HepG2 (cell line): ENCODE data around the gene COL25A1. TPM values are rescaled to one million over a fixed set of nuclear protein-coding genes. Genes with fewer than 3 reads are reported as not detected.

Experiments used
- ATAC-seq: fragments of 200-7000 bp; cut with Tn5 transposase; 3 replicates; pipeline ENCODE4 v1.9.1; 2020; ENCODE audit warnings: mild to moderate bottlenecking, moderate library complexity
- BruUV-seq: library from RNA; stranded (reverse); fragments of 400-500 nt; replicated peaks from 2 replicates; lab custom pipeline; 2021; lab: Mats Ljungman, UMichigan
- CTCF ChIA-PET: fragments of 300-600 bp; formaldehyde crosslinking; extraction: SDS; loops from one replicate; lab custom pipeline; 2021; ENCODE audit warnings: low total read pairs, inconsistent platforms, low intra/inter-chr PET ratio; lab: Yijun Ruan, JAX
- POLR2A ChIA-PET: fragments of 350-600 bp; sonication (Branson Sonifier 250); formaldehyde crosslinking; loops from one replicate; lab custom pipeline; 2020; ENCODE audit warnings: antibody characterized with exemption, inconsistent platforms; lab: Yijun Ruan, JAX
- DNase-seq: peaks from one replicate; pipeline ENCODE4 v3.0.0-alpha.2; 2015; ENCODE audit warnings: low spot score
- FAIRE-seq: peaks from 3 replicates; lab custom pipeline; 2011; peaks lifted over from hg19 to GRCh38; lab: Jason Lieb, UNC
- H2AFZ ChIP-seq: one replicate; pipeline ENCODE4 v1.6.1; 2011; ENCODE audit warnings: low read length, inconsistent platforms
- H3K27ac ChIP-seq: fragments of 300-600 bp; 3 replicates; pipeline ENCODE4 v1.8.0; 2011; ENCODE audit warnings: mixed run types, mild to moderate bottlenecking, mixed read lengths, low read length, inconsistent platforms; ENCODE audit not compliant: insufficient read depth; ENCODE audit errors: extremely low read length
- H3K27me3 ChIP-seq, 2 experiments: fragments of 200-600 bp in 1 of 2; 2 replicates in 1 of 2; 3 replicates in 1 of 2; pipeline versions ENCODE4 v1.6.0 to v1.8.0; 2011; ENCODE audit warnings: low read length in 2 of 2, mild to moderate bottlenecking in 2 of 2, moderate library complexity in 2 of 2, inconsistent platforms in 1 of 2; ENCODE audit not compliant: insufficient read depth in 2 of 2, control insufficient read depth in 1 of 2
- H3K36me3 ChIP-seq, 2 experiments: fragments of 200-600 bp in 1 of 2; replicated peaks in 1 of 2; 2 replicates in 1 of 2; 3 replicates in 1 of 2; pipeline versions ENCODE4 v1.5.1 to v1.8.0; 2011; ENCODE audit warnings: low read length in 2 of 2, inconsistent platforms in 1 of 2; ENCODE audit not compliant: insufficient read depth in 2 of 2, control insufficient read depth in 1 of 2
- H3K4me1 ChIP-seq: 2 replicates; pipeline ENCODE4 v1.5.1; 2012; ENCODE audit warnings: low read length, inconsistent platforms; ENCODE audit not compliant: insufficient read depth
- H3K4me2 ChIP-seq: 2 replicates; pipeline ENCODE4 v1.6.0; 2011; ENCODE audit warnings: low read depth, low read length, inconsistent platforms
- H3K4me3 ChIP-seq, 3 experiments: fragments of 200-600 bp in 1 of 3; sonication (generic), shearing (Covaris generic) in 1 of 3; replicated peaks in 1 of 3; 2 replicates each; pipeline ENCODE4 v1.5.1; 2011 to 2016; ENCODE audit warnings: low read length in 3 of 3, inconsistent platforms in 2 of 3, low read depth in 2 of 3, mild to moderate bottlenecking in 2 of 3, control low read depth in 1 of 3, mixed read lengths in 1 of 3; ENCODE audit not compliant: insufficient read depth in 1 of 3
- H3K79me2 ChIP-seq: one replicate; pipeline ENCODE4 v1.6.1; 2011; ENCODE audit warnings: low read length, inconsistent platforms; ENCODE audit not compliant: insufficient read depth
- H3K9ac ChIP-seq: 2 replicates; pipeline ENCODE4 v1.6.0; 2011; ENCODE audit warnings: mild to moderate bottlenecking, low read depth, low read length, inconsistent platforms; ENCODE audit not compliant: insufficient read depth
- H3K9me3 ChIP-seq: 2 replicates; pipeline ENCODE4 v1.5.1; 2012; ENCODE audit warnings: mild to moderate bottlenecking, low read length
- H4K20me1 ChIP-seq: 2 replicates; pipeline ENCODE4 v1.6.0; 2011; ENCODE audit warnings: inconsistent platforms, mild to moderate bottlenecking, low read length, moderate library complexity; ENCODE audit not compliant: insufficient read depth
- ARHGAP35 ChIP-seq: sonication (generic); formaldehyde crosslinking; IDR thresholded peaks from 2 replicates; pipeline ENCODE4 v1.9.0; 2022; ENCODE audit warnings: mild to moderate bottlenecking, inconsistent platforms, moderate library complexity, missing genetic modification reagents, borderline replicate concordance
- CCDC6 ChIP-seq: sonication (generic); formaldehyde crosslinking; IDR thresholded peaks from 2 replicates; pipeline ENCODE4 v1.8.1; 2022; ENCODE audit warnings: mild to moderate bottlenecking, missing genetic modification reagents, moderate library complexity
- DNMT1 ChIP-seq: sonication (generic); formaldehyde crosslinking; IDR thresholded peaks from 2 replicates; pipeline ENCODE4 v1.5.1; 2020; ENCODE audit warnings: mild to moderate bottlenecking, missing genetic modification reagents
- FOSL2 ChIP-seq: sonication (generic); formaldehyde crosslinking; IDR thresholded peaks from 2 replicates; pipeline ENCODE4 v1.4.0; 2020; ENCODE audit warnings: missing genetic modification reagents
- FOXP1 ChIP-seq, 2 experiments: fragments of 450-650 bp in 1 of 2; IDR thresholded peaks; 2 replicates each; pipeline ENCODE4 v1.6.1; 2017 to 2018; ENCODE audit warnings: antibody characterized with exemption in 1 of 2
- HNRNPLL ChIP-seq: fragments of 200-400 bp; formaldehyde crosslinking; IDR thresholded peaks from 2 replicates; pipeline ENCODE4 v1.6.1; 2017; ENCODE audit warnings: mild to moderate bottlenecking, low read depth, low read length; ENCODE audit not compliant: poor library complexity, severe bottlenecking
- HOXD1 ChIP-seq: sonication (generic); formaldehyde crosslinking; IDR thresholded peaks from 2 replicates; pipeline ENCODE4 v1.5.0; 2020; ENCODE audit warnings: missing genetic modification reagents
- IRF2 ChIP-seq: IDR thresholded peaks from 2 replicates; pipeline ENCODE4 v1.6.1; 2018; ENCODE audit warnings: missing genetic modification reagents, missing compliant biosample characterization
- KAT8 ChIP-seq: IDR thresholded peaks from 2 replicates; pipeline ENCODE4 v1.6.1; 2016; ENCODE audit warnings: missing genetic modification reagents, missing compliant biosample characterization
- MAF1 ChIP-seq: sonication (generic); formaldehyde crosslinking; IDR thresholded peaks from 2 replicates; pipeline ENCODE4 v1.5.0; 2020; ENCODE audit warnings: missing genetic modification reagents, borderline replicate concordance
- MAFG ChIP-seq: sonication (generic); formaldehyde crosslinking; IDR thresholded peaks from 2 replicates; pipeline ENCODE4 v1.5.1; 2020; ENCODE audit warnings: mild to moderate bottlenecking, missing genetic modification reagents
- ZFY ChIP-seq: sonication (generic); formaldehyde crosslinking; IDR thresholded peaks from 2 replicates; pipeline ENCODE4 v1.4.0; 2020; ENCODE audit warnings: missing genetic modification reagents
- ZMYM3 ChIP-seq: sonication (generic); formaldehyde crosslinking; IDR thresholded peaks from 2 replicates; pipeline ENCODE4 v1.5.1; 2020; ENCODE audit warnings: mild to moderate bottlenecking, missing genetic modification reagents
- ZNF20 ChIP-seq: sonication (generic); formaldehyde crosslinking; IDR thresholded peaks from 2 replicates; pipeline ENCODE4 v1.4.0; 2020; ENCODE audit warnings: mild to moderate bottlenecking, moderate library complexity, missing genetic modification reagents
- ZNF329 ChIP-seq: sonication (generic); formaldehyde crosslinking; IDR thresholded peaks from 2 replicates; pipeline ENCODE4 v1.9.0; 2021; ENCODE audit warnings: low read depth, mild to moderate bottlenecking, missing genetic modification reagents
- ZNF343 ChIP-seq: sonication (generic); formaldehyde crosslinking; IDR thresholded peaks from 2 replicates; pipeline ENCODE4 v1.4.0; 2020; ENCODE audit warnings: mild to moderate bottlenecking, missing genetic modification reagents
- ZNF543 ChIP-seq: sonication (generic); formaldehyde crosslinking; IDR thresholded peaks from 2 replicates; pipeline ENCODE4 v1.4.0; 2020; ENCODE audit warnings: mild to moderate bottlenecking, missing genetic modification reagents
- ZNF792 ChIP-seq: IDR thresholded peaks from 2 replicates; pipeline ENCODE4 v1.6.1; 2016
- WGBS: methylation state at CpG from one replicate; pipeline ENCODE4 v1.1.6; 2017; ENCODE audit warnings: low lambda C conversion rate; 5-methylcytosine and 5-hydroxymethylcytosine counted together
- in situ Hi-C: cut with HindIII; loops from 2 replicates; pipeline ENCODE4 v1.10.0; 2017; ENCODE audit warnings: low pct_unique_long_range_greater_than_20kb; ENCODE audit not compliant: extremely low pct_ligation_motif_present
- intact Hi-C: fragments of 100-400 bp; cut with micrococcal nuclease; formaldehyde crosslinking; loops from one replicate; pipeline ENCODE4 v1.10.0; 2022; ENCODE audit not compliant: unreplicated experiment
- polyA plus RNA-seq, 8 experiments: library from polyadenylated mRNA; depleted of rRNA in 3 of 8; stranded (reverse) in 7 of 8; unstranded in 1 of 8; fragments of >200 nt; fragmentation: Illumina TruSeq in 4 of 8; extraction: Trizol in 4 of 8; gene quantifications; 2 replicates each; pipeline versions ENCODE4 v1.2.1 to v1.2.3, GENCODE V29; 2011 to 2016; ENCODE audit warnings: low read depth in 4 of 8, missing spikeins in 1 of 8, mixed read lengths in 1 of 8; ENCODE audit not compliant: insufficient read depth in 1 of 8
- total RNA-seq, 5 experiments: library from RNA; depleted of rRNA; stranded (reverse); fragments of >200 nt; fragmentation: Illumina TruSeq; extraction: Trizol; gene quantifications; 2 replicates each; pipeline ENCODE4 v1.2.3, GENCODE V29; 2016; ENCODE audit warnings: low read depth in 1 of 5
- TF ChIP-seq, protein P1 (sequence below): sonication (generic); formaldehyde crosslinking; conservative IDR thresholded peaks from 2 replicates; pipeline ENCODE4 v1.4.0; 2020; ENCODE audit warnings: missing genetic modification reagents
- TF ChIP-seq, protein P2 (sequence below): sonication (generic); formaldehyde crosslinking; IDR thresholded peaks from 2 replicates; pipeline ENCODE4 v1.4.0; 2020; ENCODE audit warnings: low read depth, mild to moderate bottlenecking, missing genetic modification reagents

Gene COL25A1
- total and polyA plus RNA-seq, 2 of the 13 experiments (the other 11 are each of a cell fraction or from before 2014, with no cell fraction given), result not detected

DNA sequence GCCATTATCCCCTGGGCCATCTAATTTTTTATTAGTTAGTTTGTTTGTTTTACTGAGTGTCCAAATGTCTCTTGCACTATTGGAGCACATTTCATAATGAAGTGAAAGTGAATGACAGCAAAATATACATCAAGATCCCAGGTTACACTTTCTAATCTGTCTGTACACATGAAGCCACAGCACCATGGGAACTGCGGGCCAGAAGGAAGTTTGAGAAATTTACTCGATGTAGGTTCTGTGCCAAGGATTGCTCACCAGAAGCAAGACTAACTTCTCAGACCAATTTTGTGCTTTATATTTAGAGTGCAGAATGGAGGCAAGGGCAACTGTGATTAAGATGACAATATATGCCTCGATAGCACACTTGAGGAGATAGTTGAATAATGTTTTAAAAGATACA is 258.0 kb downstream of the COL25A1 start:
- 34% methylated on average over 3 of the region's 3 CpGs for WGBS
- no TSS peak for BruUV-seq
- TF ChIP-seq, protein P1, sequence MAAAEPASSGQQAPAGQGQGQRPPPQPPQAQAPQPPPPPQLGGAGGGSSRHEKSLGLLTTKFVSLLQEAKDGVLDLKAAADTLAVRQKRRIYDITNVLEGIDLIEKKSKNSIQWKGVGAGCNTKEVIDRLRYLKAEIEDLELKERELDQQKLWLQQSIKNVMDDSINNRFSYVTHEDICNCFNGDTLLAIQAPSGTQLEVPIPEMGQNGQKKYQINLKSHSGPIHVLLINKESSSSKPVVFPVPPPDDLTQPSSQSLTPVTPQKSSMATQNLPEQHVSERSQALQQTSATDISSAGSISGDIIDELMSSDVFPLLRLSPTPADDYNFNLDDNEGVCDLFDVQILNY (CRISPR knock-in tag), result no peak
- TF ChIP-seq ZNF20 (CRISPR knock-in tag), result no peak
- no peak for TF ChIP-seq ARHGAP35 (CRISPR knock-in tag)
- no peak for TF ChIP-seq HOXD1 (CRISPR knock-in tag)
- TF ChIP-seq CCDC6 (CRISPR knock-in tag), result no peak
- no peak for TF ChIP-seq KAT8 (CRISPR knock-in tag)
- TF ChIP-seq IRF2 (CRISPR knock-in tag), result no peak
- TF ChIP-seq ZNF543 (CRISPR knock-in tag), result no peak
- no peak for TF ChIP-seq ZNF792
- TF ChIP-seq, protein P2, sequence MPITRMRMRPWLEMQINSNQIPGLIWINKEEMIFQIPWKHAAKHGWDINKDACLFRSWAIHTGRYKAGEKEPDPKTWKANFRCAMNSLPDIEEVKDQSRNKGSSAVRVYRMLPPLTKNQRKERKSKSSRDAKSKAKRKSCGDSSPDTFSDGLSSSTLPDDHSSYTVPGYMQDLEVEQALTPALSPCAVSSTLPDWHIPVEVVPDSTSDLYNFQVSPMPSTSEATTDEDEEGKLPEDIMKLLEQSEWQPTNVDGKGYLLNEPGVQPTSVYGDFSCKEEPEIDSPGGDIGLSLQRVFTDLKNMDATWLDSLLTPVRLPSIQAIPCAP (CRISPR knock-in tag), result no peak
- no peak for TF ChIP-seq MAF1 (CRISPR knock-in tag)
- TF ChIP-seq HNRNPLL, result no peak
- TF ChIP-seq ZNF329, result no peak
- TF ChIP-seq DNMT1, result no peak
- TF ChIP-seq ZFY (CRISPR knock-in tag), result no peak
- TF ChIP-seq ZMYM3 (CRISPR knock-in tag), result no peak
- TF ChIP-seq ZNF343, result no peak
- no peak for TF ChIP-seq FOXP1 (IDR thresholded peaks at IDR 0.05)
- no peak for TF ChIP-seq FOXP1 (CRISPR knock-in tag; IDR thresholded peaks at IDR 0.05)
- TF ChIP-seq MAFG (CRISPR knock-in tag), result no peak
- no peak for TF ChIP-seq FOSL2 (CRISPR knock-in tag)
- Histone ChIP-seq H3K4me3 (no peak overlapping the region), H3K27me3 (no peaks in the 10 kb centered on the region), H3K36me3 (no peaks in the 10 kb centered on the region), H3K9me3 (no peaks in the 10 kb centered on the region), H3K4me1 (no peaks in the 10 kb centered on the region), H3K79me2 (no peaks in the 10 kb centered on the region), H3K4me2 (no peak overlapping the region), H3K9ac (no peak overlapping the region), H2AFZ (no peak overlapping the region), H4K20me1 (no peaks in the 10 kb centered on the region), H3K27ac (no peak overlapping the region)
- CTCF ChIA-PET, result no interaction called here
- POLR2A ChIA-PET, result no interaction called here
- no peak for ATAC-seq
- in situ Hi-C loops (no loop called here), intact Hi-C loops (no loop called here)
- FAIRE-seq, result no peak
- no peak for DNase-seq
